ENCODE data around the gene RNF223. TPM values are rescaled to one million over a fixed set of nuclear protein-coding genes. Genes with fewer than 3 reads are reported as not detected.
"Not testable (repeated sequence)": the region's sequence is repeated elsewhere in the genome, so short reads cannot be mapped to it uniquely, and the experiment has no call there.

The RNF223 gene
- total and polyA plus RNA-seq, 7 donors: not detected

- H3K4me3 ChIP-seq: peak overlapping the region; percentile 60
- DNase-seq (no peak), ATAC-seq (no peak)
- WGBS, 3 donors: 33 to 40% (median 36%) methylated on average over 25 to 32 of the region's 32 CpGs
- no peaks in the 10 kb centered on the region for H3K36me3 ChIP-seq (ENCODE audit: insufficient read depth in 1 of 2, low read depth in 1 of 2)
- H3K9me3 ChIP-seq: no peaks in the 10 kb centered on the region
- no peak for TF ChIP-seq CTCF (IDR thresholded peaks at IDR 0.05)
- intact Hi-C loops (cut with DNase I): no loop called here
- peaks cover 3% of the 10 kb centered on the region for H3K4me1 ChIP-seq
- no peak overlapping the region for H3K27ac ChIP-seq
- peaks cover 0 to 89% (median 33%) of the 10 kb centered on the region in 3 donors for H3K27me3 ChIP-seq (ENCODE audit: insufficient read depth in 3 of 3, low read length in 2 of 3)
Measured at GRCh38 chr1:1067860-1068516, 6.1 kb downstream of the RNF223 start.

- Histone ChIP-seq H3K36me3 (ENCODE audit: insufficient read depth in 1 of 2, low read depth in 1 of 2) (no peaks in the 10 kb centered on the region), H3K27ac (no peak overlapping the region), H3K9me3 (no peaks in the 10 kb centered on the region), H3K27me3 (ENCODE audit: insufficient read depth in 3 of 3, low read length in 2 of 3) (peaks cover 0 to 89% (median 38%) of the 10 kb centered on the region in 3 donors), H3K4me3 (peak overlapping the region; percentile 14), H3K4me1 (peaks cover 3% of the 10 kb centered on the region)
- DNase-seq: no peak
- ATAC-seq: no peak
- no peak for TF ChIP-seq CTCF (IDR thresholded peaks at IDR 0.05)
- intact Hi-C loops (cut with DNase I): no loop called here
- WGBS, 3 donors: 76 to 78% (median 76%) methylated on average over 50 to 54 of the region's 54 CpGs
Measured at GRCh38 chr1:1067284-1067859, 6.7 kb downstream of the RNF223 start.

- no peak for TF ChIP-seq CTCF (IDR thresholded peaks at IDR 0.05)
- 58 to 67% (median 60%) methylated on average over 26 to 27 of the region's 27 CpGs for WGBS, 3 donors
- intact Hi-C loops (cut with DNase I): no loop called here
Measured at GRCh38 chr1:1066403-1067283, 7.5 kb downstream of the RNF223 start.

GRCh38 chr1:1065940-1066304 is 8.2 kb downstream of the RNF223 start:
- WGBS, 3 donors: 63 to 67% (median 64%) methylated on average over 11 of the region's 11 CpGs
- DNase-seq; H3K36me3 ChIP-seq (ENCODE audit: insufficient read depth in 1 of 2, low read depth in 1 of 2); intact Hi-C loops (cut with DNase I); H3K27ac ChIP-seq; H3K4me3 ChIP-seq; ATAC-seq; H3K9me3 ChIP-seq; H3K4me1 ChIP-seq: not testable (repeated sequence)
- H3K27me3 ChIP-seq (ENCODE audit: insufficient read depth in 3 of 3, low read length in 2 of 3): peaks cover 0 to 88% (median 39%) of the 10 kb centered on the region in 3 donors

More at GRCh38 chr1:1066403-1067283, 7.5 kb downstream of the RNF223 start:
- Histone ChIP-seq H3K4me3 (no peak overlapping the region), H3K27me3 (ENCODE audit: insufficient read depth in 3 of 3, low read length in 2 of 3) (peaks cover 0 to 87% (median 40%) of the 10 kb centered on the region in 3 donors), H3K36me3 (ENCODE audit: insufficient read depth in 1 of 2, low read depth in 1 of 2) (no peaks in the 10 kb centered on the region), H3K9me3 (no peaks in the 10 kb centered on the region), H3K27ac (no peak overlapping the region), H3K4me1 (peaks cover 3% of the 10 kb centered on the region)
- DNase-seq (no peak), ATAC-seq (no peak)
